Neuronal stem cell (in vitro differentiated cells): ENCODE measurements around the gene FAM114A1.

ENCODE experiments used
- DNase-seq: peaks from one replicate; pipeline ENCODE4 v3.0.0-alpha.2; 2013; ENCODE audit warnings: low spot score
- H2AFZ ChIP-seq: one replicate; pipeline ENCODE4 v1.6.1; 2013; ENCODE audit warnings: mild to moderate bottlenecking, low read length, inconsistent platforms
- H2AK5ac ChIP-seq: 2 replicates; pipeline ENCODE4 v1.6.1; 2013; ENCODE audit warnings: low read depth, mild to moderate bottlenecking, inconsistent platforms, low read length, moderate library complexity, mixed read lengths
- H2BK120ac ChIP-seq: 2 replicates; pipeline ENCODE4 v1.6.1; 2013; ENCODE audit warnings: low read depth, mild to moderate bottlenecking, inconsistent platforms, low read length, moderate library complexity, mixed read lengths
- H2BK12ac ChIP-seq: one replicate; pipeline ENCODE4 v1.6.1; 2013; ENCODE audit warnings: low read length, inconsistent platforms
- H2BK15ac ChIP-seq: 2 replicates; pipeline ENCODE4 v1.6.1; 2013; ENCODE audit warnings: mild to moderate bottlenecking, low read length, inconsistent platforms, mixed read lengths
- H2BK5ac ChIP-seq: one replicate; pipeline ENCODE4 v1.6.1; 2013; ENCODE audit warnings: inconsistent platforms, mild to moderate bottlenecking, low read length, moderate library complexity
- H3K14ac ChIP-seq: one replicate; pipeline ENCODE4 v1.6.1; 2013; ENCODE audit warnings: low read length, inconsistent platforms
- H3K18ac ChIP-seq: 2 replicates; pipeline ENCODE4 v1.6.1; 2013; ENCODE audit warnings: low read length, inconsistent platforms
- H3K23ac ChIP-seq: 2 replicates; pipeline ENCODE4 v1.6.1; 2013; ENCODE audit warnings: low read depth, mild to moderate bottlenecking, mixed read lengths, low read length, inconsistent platforms; ENCODE audit not compliant: poor library complexity
- H3K27ac ChIP-seq: replicated peaks from 3 replicates; pipeline ENCODE4 v1.5.1; 2013; ENCODE audit warnings: low read length, inconsistent platforms
- H3K27me3 ChIP-seq, 3 experiments: 2 replicates each; pipeline ENCODE4 v1.6.1; 2013; ENCODE audit warnings: low read length in 3 of 3, mild to moderate bottlenecking in 2 of 3, inconsistent platforms in 1 of 3, low read depth in 1 of 3, mixed read lengths in 1 of 3, moderate library complexity in 1 of 3; ENCODE audit not compliant: control insufficient read depth in 3 of 3, insufficient read depth in 3 of 3
- H3K36me3 ChIP-seq, 2 donors: replicated peaks in 1 of 2; 2 replicates each; pipeline ENCODE4 v1.6.1; 2013; ENCODE audit warnings: low read length in 2 of 2; ENCODE audit not compliant: control insufficient read depth in 2 of 2, insufficient read depth in 2 of 2
- H3K4ac ChIP-seq: 2 replicates; pipeline ENCODE4 v1.6.1; 2013; ENCODE audit warnings: inconsistent platforms, mild to moderate bottlenecking, low read length, moderate library complexity
- H3K4me1 ChIP-seq, 2 donors: 1 replicate in 1 of 2; 2 replicates in 1 of 2; pipeline ENCODE4 v1.6.1; 2013; ENCODE audit warnings: low read length in 2 of 2, low read depth in 1 of 2; ENCODE audit not compliant: control insufficient read depth in 2 of 2, insufficient read depth in 1 of 2
- H3K4me2 ChIP-seq: one replicate; pipeline ENCODE4 v1.6.1; 2013; ENCODE audit warnings: mild to moderate bottlenecking, low read length, inconsistent platforms; ENCODE audit not compliant: insufficient read depth, poor library complexity, severe bottlenecking
- H3K4me3 ChIP-seq, 2 donors: 2 replicates each; pipeline ENCODE4 v1.5.1; 2013; ENCODE audit warnings: low read length in 2 of 2, mild to moderate bottlenecking in 2 of 2, inconsistent platforms in 1 of 2, moderate library complexity in 1 of 2
- H3K79me1 ChIP-seq: one replicate; pipeline ENCODE4 v1.6.1; 2013; ENCODE audit warnings: low read depth, mild to moderate bottlenecking, inconsistent platforms, low read length, moderate library complexity
- H3K9ac ChIP-seq: one replicate; pipeline ENCODE4 v1.6.1; 2013; ENCODE audit warnings: mild to moderate bottlenecking, low read depth, low read length, inconsistent platforms; ENCODE audit not compliant: poor library complexity
- H3K9me3 ChIP-seq, 2 donors: replicated peaks in 1 of 2; 2 replicates each; pipeline versions ENCODE3 to v1.6.1; 2013; ENCODE audit warnings: low read length in 2 of 2, mild to moderate bottlenecking in 2 of 2, inconsistent platforms in 1 of 2, low read depth in 1 of 2, mixed read lengths in 1 of 2, moderate library complexity in 1 of 2; ENCODE audit not compliant: control insufficient read depth in 2 of 2, insufficient read depth in 1 of 2
- H4K8ac ChIP-seq: one replicate; pipeline ENCODE4 v1.6.1; 2013; ENCODE audit warnings: low read depth, mild to moderate bottlenecking, inconsistent platforms, low read length, moderate library complexity
- H4K91ac ChIP-seq: one replicate; pipeline ENCODE4 v1.6.1; 2013; ENCODE audit warnings: low read length, low read depth, mild to moderate bottlenecking, inconsistent platforms; ENCODE audit not compliant: poor library complexity
- WGBS, 2 donors: extraction: QIAGEN DNeasy Blood & Tissue Kit; methylation state at CpG; one replicate each; pipeline ENCODE4 v1.1.7; 2013; ENCODE audit warnings: missing lambda C conversion rate in 2 of 2, mixed read lengths in 1 of 2; ENCODE audit not compliant: insufficient read length in 2 of 2, insufficient replicate concordance in 1 of 2; ENCODE audit errors: extremely low coverage in 2 of 2; 5-methylcytosine and 5-hydroxymethylcytosine counted together

The FAM114A1 gene

DNA sequence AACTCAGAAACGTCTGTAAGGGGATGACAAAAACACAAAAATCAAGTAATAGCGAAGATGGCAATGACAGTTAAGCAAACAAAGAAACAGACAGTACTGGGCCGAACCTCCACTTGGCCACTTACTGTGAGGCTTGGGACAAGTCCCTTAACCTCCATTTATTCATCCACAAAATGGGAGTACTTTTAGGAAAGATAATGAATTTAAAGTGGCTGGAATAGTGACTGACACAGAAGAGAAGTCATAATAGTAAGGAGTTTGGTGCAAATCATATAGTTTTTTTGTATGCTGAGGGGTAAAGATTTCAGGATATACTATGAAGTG is 9.5 kb upstream of the FAM114A1 start:
- Histone ChIP-seq H4K8ac (no peak overlapping the region), H3K9me3 (no peaks in the 10 kb centered on the region), H3K14ac (no peak overlapping the region), H2BK12ac (no peak overlapping the region), H4K91ac (no peak overlapping the region), H2AFZ (peak overlapping the region; percentile 62), H2BK15ac (no peak overlapping the region), H3K9ac (no peak overlapping the region), H3K18ac (no peak overlapping the region), H3K27ac (no peak overlapping the region), H3K4ac (no peak overlapping the region), H3K4me3 (no peak overlapping the region), H3K79me1 (no peaks in the 10 kb centered on the region), H3K36me3 (no peaks in the 10 kb centered on the region), H3K4me2 (no peak overlapping the region), H2BK5ac (no peak overlapping the region), H2BK120ac (no peak overlapping the region), H3K4me1 (no peaks in the 10 kb centered on the region), H3K27me3 (no peaks in the 10 kb centered on the region), H3K23ac (no peak overlapping the region), H2AK5ac (no peak overlapping the region)
- no CpG with 5 or more reads among the region's 3 CpGs for WGBS, 2 donors
- DNase-seq, result no peak

DNA sequence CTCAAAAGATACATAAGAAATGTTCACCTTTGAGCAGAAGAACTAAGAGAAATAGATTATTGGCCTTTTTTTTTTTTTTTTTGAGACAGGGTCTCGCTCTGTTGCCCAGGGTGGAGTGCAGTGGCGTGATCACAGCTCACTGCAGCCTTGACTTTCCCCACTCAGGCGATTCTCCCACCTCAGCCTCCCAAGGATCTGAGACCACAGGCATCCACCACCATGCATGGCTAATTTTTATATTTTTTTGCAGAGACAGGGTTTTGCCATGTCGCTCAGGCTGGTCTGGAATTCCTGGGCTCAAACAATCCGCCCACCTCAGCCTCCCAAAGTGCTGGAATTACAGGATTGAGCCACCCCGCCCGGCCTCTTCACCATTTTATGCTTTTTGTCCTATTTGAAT is 8.1 kb upstream of the FAM114A1 start:
- no CpG with 5 or more reads among the region's 7 CpGs for WGBS, 2 donors
- H3K4me3 ChIP-seq, result no peak overlapping the region
- H3K4me1 ChIP-seq, result no peaks in the 10 kb centered on the region
- no peaks in the 10 kb centered on the region for H3K9me3 ChIP-seq
- no peak overlapping the region for H2BK120ac ChIP-seq
- H2BK15ac ChIP-seq, result no peak overlapping the region
- no peak overlapping the region for H3K18ac ChIP-seq
- H3K23ac ChIP-seq, result no peak overlapping the region
- H2AFZ ChIP-seq, result no peak overlapping the region
- no peaks in the 10 kb centered on the region for H3K36me3 ChIP-seq
- H4K91ac ChIP-seq, result no peak overlapping the region
- H2BK5ac ChIP-seq, result no peak overlapping the region
- no peak for DNase-seq
- no peak overlapping the region for H3K4me2 ChIP-seq
- no peak overlapping the region for H2AK5ac ChIP-seq
- no peak overlapping the region for H3K14ac ChIP-seq
- no peaks in the 10 kb centered on the region for H3K79me1 ChIP-seq
- H2BK12ac ChIP-seq, result no peak overlapping the region
- H4K8ac ChIP-seq, result no peak overlapping the region
- H3K4ac ChIP-seq, result no peak overlapping the region
- no peak overlapping the region for H3K27ac ChIP-seq
- H3K9ac ChIP-seq, result no peak overlapping the region
- no peaks in the 10 kb centered on the region for H3K27me3 ChIP-seq

DNA sequence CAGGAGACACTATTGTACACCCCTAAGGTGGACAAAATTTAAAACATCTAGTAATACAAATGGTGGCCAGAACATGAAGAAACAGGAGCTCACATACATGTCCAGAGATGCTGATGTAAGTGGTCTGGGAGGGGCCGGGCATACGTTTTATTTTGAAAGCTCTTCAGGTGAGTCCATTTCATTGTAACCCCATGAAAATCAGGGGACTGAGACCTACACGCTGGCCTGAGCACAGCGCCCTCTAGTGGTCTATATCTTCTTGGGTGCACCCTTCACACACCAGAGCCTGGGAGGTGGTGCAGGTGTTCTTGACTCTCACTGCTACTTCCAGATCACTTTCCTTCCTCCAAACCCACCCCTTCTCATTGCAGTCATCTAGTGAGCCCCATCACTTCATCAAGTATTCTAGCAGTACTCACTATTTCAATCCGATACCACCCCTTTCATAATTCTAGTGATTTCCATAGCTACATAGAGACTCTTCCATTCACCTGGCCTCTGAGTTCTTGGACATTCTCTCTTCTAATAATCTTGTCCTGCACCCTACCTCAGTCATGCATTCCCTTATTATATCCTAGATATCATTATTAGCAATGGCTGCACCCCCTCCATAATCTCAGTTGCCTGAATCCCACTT is 6.7 kb upstream of the FAM114A1 start:
- Histone ChIP-seq H3K4me3 (no peak overlapping the region), H3K27ac (no peak overlapping the region), H3K36me3 (no peaks in the 10 kb centered on the region), H4K8ac (no peak overlapping the region), H2BK12ac (no peak overlapping the region), H2BK120ac (no peak overlapping the region), H2BK15ac (no peak overlapping the region), H3K27me3 (no peaks in the 10 kb centered on the region), H3K18ac (no peak overlapping the region), H3K14ac (no peak overlapping the region), H3K9me3 (no peaks in the 10 kb centered on the region), H2AFZ (no peak overlapping the region), H3K4me2 (no peak overlapping the region), H2AK5ac (no peak overlapping the region), H3K23ac (no peak overlapping the region), H3K9ac (no peak overlapping the region), H3K4me1 (no peaks in the 10 kb centered on the region), H4K91ac (no peak overlapping the region), H3K79me1 (no peaks in the 10 kb centered on the region), H2BK5ac (no peak overlapping the region), H3K4ac (no peak overlapping the region)
- WGBS, 2 donors, result no CpG with 5 or more reads among the region's 5 CpGs
- peak; percentile 53 for DNase-seq

DNA sequence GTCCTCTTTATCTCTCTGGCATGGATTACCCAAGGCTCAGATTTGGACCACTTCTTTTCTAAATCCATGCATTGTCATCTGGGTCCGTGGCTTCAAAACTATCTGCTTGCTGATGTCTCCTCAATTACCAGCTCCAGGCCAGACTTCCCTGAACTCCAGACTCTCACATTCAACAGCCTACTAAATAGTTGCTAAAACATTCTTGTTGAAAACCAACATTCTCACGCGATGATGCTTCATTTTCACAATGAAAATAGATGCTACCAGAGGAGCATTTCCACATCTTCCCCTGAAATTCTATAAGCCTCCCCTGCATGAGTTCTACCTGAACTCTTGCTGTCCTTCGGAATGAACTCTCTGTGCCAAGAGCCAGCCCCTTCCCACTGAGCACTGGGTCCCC is 5.8 kb upstream of the FAM114A1 start:
- Histone ChIP-seq H3K18ac (no peak overlapping the region), H2BK5ac (no peak overlapping the region), H3K4me1 (no peaks in the 10 kb centered on the region), H2AFZ (no peak overlapping the region), H2BK15ac (no peak overlapping the region), H3K9me3 (no peaks in the 10 kb centered on the region), H3K27ac (no peak overlapping the region), H4K8ac (no peak overlapping the region), H3K23ac (no peak overlapping the region), H2BK12ac (no peak overlapping the region), H3K4ac (no peak overlapping the region), H3K4me2 (no peak overlapping the region), H2AK5ac (no peak overlapping the region), H3K36me3 (no peaks in the 10 kb centered on the region), H3K79me1 (no peaks in the 10 kb centered on the region), H2BK120ac (no peak overlapping the region), H3K27me3 (no peaks in the 10 kb centered on the region), H3K9ac (no peak overlapping the region), H3K14ac (no peak overlapping the region), H3K4me3 (no peak overlapping the region), H4K91ac (no peak overlapping the region)
- no peak for DNase-seq
- WGBS, 2 donors, result no CpG with 5 or more reads among the region's 4 CpGs
